CD4-positive, alpha-beta T cell treated with Interleukin-4 for 1 hour (primary cell): ENCODE data around the gene RAB11FIP4.

ENCODE experiments used
- DNase-seq, 2 donors: peaks; one replicate each; pipeline ENCODE4 v3.0.0-alpha.2; 2020 to 2022

The RAB11FIP4 gene

GRCh38 chr17:31572341-31572740 is 180.9 kb downstream of the RAB11FIP4 start:
- no peak for DNase-seq

GRCh38 chr17:31573047-31573446 is 181.6 kb downstream of the RAB11FIP4 start:
- no peak for DNase-seq

GRCh38 chr17:31573861-31574260 is 182.4 kb downstream of the RAB11FIP4 start:
- DNase-seq, result no peak

- DNase-seq, result no peak
These were observed 183.0 kb downstream of the RAB11FIP4 start for GRCh38 chr17:31574458-31574857.

GRCh38 chr17:31575043-31575442 is 183.6 kb downstream of the RAB11FIP4 start:
- no peak for DNase-seq

GRCh38 chr17:31579265-31579664 is 187.8 kb downstream of the RAB11FIP4 start:
- no peak for DNase-seq

- DNase-seq, result no peak
These were observed 188.8 kb downstream of the RAB11FIP4 start for GRCh38 chr17:31580316-31580705.

GRCh38 chr17:31580706-31581490 is 189.4 kb downstream of the RAB11FIP4 start:
- DNase-seq, result peak in 1 of 2 donors; percentile 65

GRCh38 chr17:31581491-31581890 is 190.0 kb downstream of the RAB11FIP4 start:
- DNase-seq, result no peak

- DNase-seq, result peak; percentile 14 to 51
These were observed 190.9 kb downstream of the RAB11FIP4 start for GRCh38 chr17:31582151-31582907.

- no peak for DNase-seq
These were observed 192.4 kb downstream of the RAB11FIP4 start for GRCh38 chr17:31583772-31584356.

- DNase-seq, result no peak
These were observed 193.2 kb downstream of the RAB11FIP4 start for GRCh38 chr17:31584438-31585279.

- no peak for DNase-seq
These were observed 193.8 kb downstream of the RAB11FIP4 start for GRCh38 chr17:31585280-31585630.

GRCh38 chr17:31586946-31587345 is 195.5 kb downstream of the RAB11FIP4 start:
- no peak for DNase-seq

- no peak for DNase-seq
These were observed 196.0 kb downstream of the RAB11FIP4 start for GRCh38 chr17:31587462-31587861.
